Liver (tissue), 9 donors: ENCODE measurements around the gene BEST4. TPM values are rescaled to one million over a fixed set of nuclear protein-coding genes. Genes with fewer than 3 reads are reported as not detected.
"Not testable (repeated sequence)": the region's sequence is repeated elsewhere in the genome, so short reads cannot be mapped to it uniquely, and the experiment has no call there.

Experiments
- DNase-seq: peaks from one replicate; pipeline ENCODE4 v3.0.0-alpha.2; 2017; ENCODE audit warnings: low spot score
- H3K27ac ChIP-seq, 2 donors: one replicate each; pipeline ENCODE4 v1.7.0; 2013; ENCODE audit warnings: inconsistent platforms in 2 of 2, low read length in 2 of 2, control low read depth in 1 of 2, low read depth in 1 of 2, mild to moderate bottlenecking in 1 of 2
- H3K27me3 ChIP-seq, 4 donors: one replicate each; pipeline versions ENCODE4 v1.6.1 to v1.7.0; 2013; ENCODE audit warnings: low read length in 3 of 4, inconsistent platforms in 1 of 4, mild to moderate bottlenecking in 1 of 4, moderate library complexity in 1 of 4; ENCODE audit not compliant: control insufficient read depth in 4 of 4, insufficient read depth in 4 of 4
- H3K36me3 ChIP-seq, 4 donors: one replicate each; pipeline versions ENCODE4 v1.6.1 to v1.7.0; 2013; ENCODE audit warnings: low read length in 3 of 4, mild to moderate bottlenecking in 3 of 4, low read depth in 1 of 4, moderate library complexity in 1 of 4; ENCODE audit not compliant: control insufficient read depth in 4 of 4, insufficient read depth in 3 of 4
- H3K4me1 ChIP-seq, 4 donors: one replicate each; pipeline versions ENCODE4 v1.6.1 to v1.7.0; 2013; ENCODE audit warnings: low read length in 3 of 4, mild to moderate bottlenecking in 3 of 4, moderate library complexity in 1 of 4; ENCODE audit not compliant: control insufficient read depth in 4 of 4, insufficient read depth in 4 of 4
- H3K4me3 ChIP-seq, 3 donors: one replicate each; pipeline versions ENCODE4 v1.6.1 to v1.7.0; 2013; ENCODE audit warnings: low read length in 3 of 3, control low read depth in 1 of 3, low read depth in 1 of 3, mild to moderate bottlenecking in 1 of 3
- H3K9ac ChIP-seq, 2 donors: one replicate each; pipeline ENCODE4 v1.7.0; 2013; ENCODE audit warnings: low read length in 2 of 2, mild to moderate bottlenecking in 2 of 2, moderate library complexity in 2 of 2, control low read depth in 1 of 2, low read depth in 1 of 2
- H3K9me3 ChIP-seq, 4 donors: one replicate each; pipeline versions ENCODE4 v1.6.1 to v1.7.0; 2013; ENCODE audit warnings: low read length in 3 of 4; ENCODE audit not compliant: control insufficient read depth in 4 of 4
- ATF3 ChIP-seq: IDR thresholded peaks from 2 replicates; pipeline ENCODE4 v1.6.1; 2016; ENCODE audit warnings: antibody characterized with exemption
- CTCF ChIP-seq: fragments of 150-350 bp; IDR thresholded peaks from 2 replicates; pipeline ENCODE4 v1.5.1; 2017; ENCODE audit warnings: improper control_type of control experiment, low read depth, low read length; ENCODE audit not compliant: missing input control
- EGR1 ChIP-seq, 2 donors: IDR thresholded peaks; 2 replicates each; pipeline ENCODE4 v1.6.1; 2016 to 2018; ENCODE audit warnings: antibody characterized with exemption in 2 of 2, low read depth in 2 of 2
- FOXA1 ChIP-seq: IDR thresholded peaks from 2 replicates; pipeline ENCODE4 v1.6.1; 2016; ENCODE audit warnings: antibody characterized with exemption
- FOXA2 ChIP-seq: IDR thresholded peaks from 2 replicates; pipeline ENCODE4 v1.6.1; 2016; ENCODE audit warnings: antibody characterized with exemption
- GABPA ChIP-seq, 2 donors: IDR thresholded peaks in 1 of 2; conservative IDR thresholded peaks in 1 of 2; 2 replicates each; pipeline ENCODE4 v1.6.1; 2016; ENCODE audit warnings: antibody characterized with exemption in 2 of 2, mild to moderate bottlenecking in 1 of 2, moderate library complexity in 1 of 2
- HNF4A ChIP-seq, 2 donors: conservative IDR thresholded peaks; 2 replicates each; pipeline ENCODE4 v1.6.1; 2016; ENCODE audit warnings: antibody characterized with exemption in 2 of 2, mild to moderate bottlenecking in 2 of 2
- HNF4G ChIP-seq: IDR thresholded peaks from 2 replicates; pipeline ENCODE4 v1.6.1; 2016; ENCODE audit warnings: antibody characterized with exemption
- JUND ChIP-seq, 2 donors: IDR thresholded peaks; 2 replicates each; pipeline ENCODE4 v1.6.1; 2016; ENCODE audit warnings: antibody characterized with exemption in 2 of 2
- MAX ChIP-seq: IDR thresholded peaks from 2 replicates; pipeline ENCODE4 v1.6.1; 2016; ENCODE audit warnings: antibody characterized with exemption
- NR2F2 ChIP-seq: IDR thresholded peaks from 2 replicates; pipeline ENCODE4 v1.6.1; 2016; ENCODE audit warnings: antibody characterized with exemption
- RAD21 ChIP-seq, 2 donors: IDR thresholded peaks; 2 replicates each; pipeline ENCODE4 v1.6.1; 2016; ENCODE audit warnings: antibody characterized with exemption in 2 of 2, mild to moderate bottlenecking in 2 of 2
- REST ChIP-seq: IDR thresholded peaks from 2 replicates; pipeline ENCODE4 v1.6.1; 2016; ENCODE audit warnings: antibody characterized with exemption, mild to moderate bottlenecking
- RXRA ChIP-seq, 2 donors: IDR thresholded peaks; 2 replicates each; pipeline ENCODE4 v1.6.1; 2017 to 2018; ENCODE audit warnings: antibody characterized with exemption in 2 of 2, mild to moderate bottlenecking in 1 of 2
- SP1 ChIP-seq: IDR thresholded peaks from 2 replicates; pipeline ENCODE4 v1.6.1; 2018; ENCODE audit warnings: antibody characterized with exemption, mild to moderate bottlenecking
- TAF1 ChIP-seq: conservative IDR thresholded peaks from 2 replicates; pipeline ENCODE4 v1.6.1; 2016; ENCODE audit warnings: antibody characterized with exemption, mild to moderate bottlenecking
- YY1 ChIP-seq: IDR thresholded peaks from 2 replicates; pipeline ENCODE4 v1.6.1; 2016; ENCODE audit warnings: antibody characterized with exemption, mild to moderate bottlenecking
- ZBTB33 ChIP-seq: IDR thresholded peaks from 2 replicates; pipeline ENCODE4 v1.6.1; 2016; ENCODE audit warnings: antibody characterized with exemption
- WGBS: extraction: QIAGEN DNeasy Blood & Tissue Kit; methylation state at CpG from one replicate; pipeline ENCODE4 v1.1.7; 2013; 5-methylcytosine and 5-hydroxymethylcytosine counted together
- polyA plus RNA-seq, 2 donors: library from polyadenylated mRNA; stranded (reverse) in 1 of 2; unstranded in 1 of 2; fragments of 200-250 nt in 1 of 2; fragments of >200 nt in 1 of 2; fragmentation: Nextera tagmentation in 1 of 2; extraction: Ambion mirVana in 1 of 2; gene quantifications; one replicate each; pipeline versions ENCODE4 v1.2.1 to v1.2.3, GENCODE V29; 2013 to 2015
- total RNA-seq, 2 donors: library from RNA; depleted of rRNA; stranded (reverse); fragments of >200 nt; gene quantifications; one replicate each; pipeline ENCODE4 v1.2.3, GENCODE V29; 2014
- donor health status: healthy.
- donor health status: healthy.
- donor health status: healthy.
- donor health status: healthy.
- donor health status: healthy.

BEST4 gene
- total and polyA plus RNA-seq, 4 donors = 0.05 TPM; not detected in 3

- under 1% methylated on average over 57 of the region's 57 CpGs for WGBS
- H3K27ac ChIP-seq = peak within 1 kb of the TSS; percentile 84 to 90
Measured at GRCh38 chr1:44739307-44740178, 48.4 kb downstream of the BEST4 start, which contains the start of gene KIF2C. KIF2C (plus strand) TSS chr1:44739837; CDS start chr1:44739933, 96 bp downstream.

GRCh38 chr1:44738953-44739306 is 49.0 kb downstream of the BEST4 start:
- H3K36me3 ChIP-seq, H3K27me3 ChIP-seq, H3K9me3 ChIP-seq, DNase-seq: not testable (repeated sequence)
- 23% methylated on average over 1 of the region's 1 CpG for WGBS
- Histone ChIP-seq H3K9ac (peak overlapping the region; percentile 81 to 91), H3K27ac (peak overlapping the region; percentile 84 to 90), H3K4me3 (peak overlapping the region; percentile 55 to 86 (median 75)), H3K4me1 (peaks cover 3 to 11% (median 9%) of the 10 kb centered on the region in 4 donors)

More at GRCh38 chr1:44739307-44740178, 48.4 kb downstream of the BEST4 start, which contains the start of gene KIF2C:
- H3K4me1 ChIP-seq = peaks cover 3 to 11% (median 9%) of the 10 kb centered on the region in 4 donors
- H3K36me3 ChIP-seq = no peaks in the 10 kb centered on the region
- H3K27me3 ChIP-seq = no peaks in the 10 kb centered on the region
- peak; percentile 98 for DNase-seq
- no peaks in the 10 kb centered on the region for H3K9me3 ChIP-seq
- TF ChIP-seq SP1 (peak; percentile 88), FOXA2 (no peak), RAD21 (IDR thresholded peaks at IDR 0.05) (peak; percentile 15 to 29), ATF3 (no peak), MAX (peak; percentile 79), HNF4G (no peak), EGR1 (IDR thresholded peaks at IDR 0.05; ENCODE audit: low read depth in 2 of 2) (peak in 1 of 2 donors; percentile 33), FOXA1 (no peak), NR2F2 (peak; percentile 24), HNF4A (conservative IDR thresholded peaks at IDR 0.05) (peak in 1 of 2 donors; percentile 35), TAF1 (peak; percentile 54), ZBTB33 (peak; percentile 62), RXRA (IDR thresholded peaks at IDR 0.05) (peak in 1 of 2 donors; percentile 74), GABPA (IDR thresholded peaks at IDR 0.05 in 1 of 2, conservative IDR thresholded peaks at IDR 0.05 in 1 of 2) (peak; percentile 51 to 87), JUND (IDR thresholded peaks at IDR 0.05) (peak in 1 of 2 donors; percentile 31), YY1 (peak; percentile 91), CTCF (no peak), REST (peak; percentile 79)
- peak within 1 kb of the TSS; percentile 81 to 91 for H3K9ac ChIP-seq
- peak within 1 kb of the TSS; percentile 55 to 86 (median 75) for H3K4me3 ChIP-seq
